ENCODE results near the gene PANX3.

Gene PANX3

DNA sequence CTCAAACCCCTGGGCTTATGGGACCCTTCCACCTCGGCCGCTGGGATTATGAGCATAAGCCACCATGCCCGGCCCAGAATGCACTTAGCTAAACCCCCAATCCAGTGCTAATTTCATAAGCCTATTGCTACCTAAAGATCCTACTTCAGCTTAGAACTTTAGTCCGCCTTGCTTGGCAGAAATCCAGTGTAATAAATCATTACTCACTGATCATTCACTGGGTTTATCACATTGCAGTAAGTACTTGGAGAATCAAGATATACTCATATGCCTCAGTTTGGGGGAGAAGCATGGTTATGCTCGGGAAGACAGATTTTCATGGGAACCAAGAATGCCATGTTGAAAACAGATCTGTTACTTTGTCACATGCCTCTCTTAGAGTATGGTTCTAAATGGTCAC, 7.6 kb downstream of the PANX3 start:
- DNase-seq = no peak

GRCh38 chr11:124622531-124623451, 11.6 kb downstream of the PANX3 start, which contains the start of gene TBRG1:
TSS of gene TBRG1 (plus strand) at chr11:124622864. CDS start at chr11:124623084, 220 bp downstream.
- peak; percentile 83 for DNase-seq

DNA sequence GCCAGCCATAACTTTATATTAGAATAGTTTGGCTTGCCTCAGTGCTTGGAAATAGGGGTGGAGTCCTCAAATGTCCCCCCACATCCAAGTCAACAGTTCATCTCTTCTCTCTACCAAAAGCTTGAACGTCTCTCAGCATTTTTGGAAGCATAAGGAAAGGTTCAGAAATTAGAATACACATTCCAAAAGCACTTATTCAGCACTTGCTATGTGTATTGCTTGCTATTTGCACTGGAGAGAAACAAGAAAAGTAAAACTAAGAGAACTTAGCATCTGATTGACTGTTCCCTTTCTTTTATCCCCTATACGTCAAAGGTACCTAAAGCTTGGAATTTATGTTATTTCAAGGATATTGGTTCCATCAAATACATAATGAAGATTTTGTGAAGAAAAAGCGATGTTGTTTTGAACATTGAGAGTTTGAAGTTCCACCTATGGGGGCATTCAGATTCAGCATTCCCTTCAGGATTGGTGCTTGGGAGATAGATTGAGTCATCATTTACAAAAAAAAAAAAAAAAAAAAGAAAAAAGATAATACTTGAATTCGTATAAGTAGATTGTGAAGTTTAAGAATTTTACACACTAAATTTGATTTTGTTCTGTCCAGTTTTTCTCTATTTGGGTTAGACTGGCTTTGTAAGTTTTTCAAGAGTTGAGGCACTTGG, 12.8 kb downstream of the PANX3 start:
- DNase-seq = no peak

- no peak for DNase-seq
These were observed 14.4 kb downstream of the PANX3 start for GRCh38 chr11:124625504-124626168.

GRCh38 chr11:124627546-124627945, 16.3 kb downstream of the PANX3 start:
- DNase-seq = no peak

- DNase-seq = no peak
These were observed 18.7 kb downstream of the PANX3 start for GRCh38 chr11:124629961-124630360.

GRCh38 chr11:124633355-124633754, 22.1 kb downstream of the PANX3 start:
- DNase-seq = no peak

GRCh38 chr11:124635932-124636331, 24.7 kb downstream of the PANX3 start:
- no peak for DNase-seq

DNA sequence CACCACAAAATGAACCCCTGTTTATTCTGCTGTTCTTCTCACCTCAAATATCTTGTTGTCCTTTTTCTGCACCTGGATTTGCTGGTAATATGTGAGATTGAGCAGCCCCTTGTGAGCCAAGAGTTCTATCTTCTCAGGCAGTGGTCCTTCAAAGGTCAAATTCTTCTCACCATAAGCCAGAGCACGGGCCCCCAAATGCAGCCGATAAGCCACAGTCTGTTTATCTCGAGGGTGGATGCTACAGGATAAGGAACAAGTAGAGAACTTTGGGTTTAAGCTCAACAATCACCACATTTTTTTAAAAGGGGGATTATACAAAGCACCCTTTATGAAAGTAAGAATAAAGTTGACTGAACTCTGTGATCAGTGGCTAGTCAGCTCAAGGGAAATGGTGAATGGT, 27.3 kb downstream of the PANX3 start:
- no peak for DNase-seq

DNA sequence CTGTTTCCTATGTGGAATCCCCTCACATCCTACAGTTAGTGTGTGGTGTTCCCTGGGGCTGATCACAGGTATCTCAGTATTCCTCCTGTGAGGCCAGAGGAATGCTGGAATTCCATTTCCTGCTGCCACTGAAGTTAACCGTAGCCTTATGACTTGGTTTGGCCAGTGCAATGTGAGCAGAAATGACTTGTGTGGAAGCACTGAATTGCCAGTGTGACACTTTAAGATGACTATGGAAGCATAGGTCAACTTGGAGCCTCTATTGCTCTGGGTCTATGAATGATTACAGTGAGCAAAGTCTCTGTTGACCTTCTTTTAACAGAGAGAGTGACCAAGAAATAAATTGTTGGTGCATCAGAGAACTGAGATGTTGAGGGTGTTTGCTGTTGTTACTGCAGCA, 28.0 kb downstream of the PANX3 start:
- DNase-seq = no peak

- DNase-seq = no peak
These were observed 29.4 kb downstream of the PANX3 start for GRCh38 chr11:124640666-124641065.

GRCh38 chr11:124642628-124643027, 31.4 kb downstream of the PANX3 start:
- DNase-seq = no peak

DNA sequence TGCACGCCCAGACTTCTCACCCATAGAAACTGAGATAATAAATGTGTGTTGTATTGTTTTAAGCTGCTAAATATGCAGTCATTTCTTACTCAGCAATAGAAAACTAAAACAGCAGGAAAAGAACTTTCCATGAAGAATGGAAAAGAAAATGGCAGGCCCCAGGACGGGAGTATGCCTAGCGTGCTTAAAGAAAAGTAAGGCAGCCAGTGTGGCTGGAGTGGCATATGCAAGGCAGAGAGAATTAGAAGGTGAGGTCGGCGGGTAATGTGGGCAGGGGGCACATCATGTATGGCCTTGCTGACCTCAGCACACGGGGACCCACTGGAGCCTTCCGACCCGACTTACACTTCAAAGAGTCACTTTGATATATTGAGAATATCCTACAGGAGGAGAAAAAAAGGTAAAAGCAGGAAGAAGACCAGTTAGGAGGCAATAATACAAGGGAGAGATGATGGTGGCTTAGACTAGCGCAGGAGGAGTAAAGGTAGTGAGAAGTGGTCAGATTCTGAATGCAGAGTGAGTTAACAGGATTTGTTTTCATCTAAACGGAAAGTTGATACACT, 31.9 kb downstream of the PANX3 start:
- no peak for DNase-seq

DNA sequence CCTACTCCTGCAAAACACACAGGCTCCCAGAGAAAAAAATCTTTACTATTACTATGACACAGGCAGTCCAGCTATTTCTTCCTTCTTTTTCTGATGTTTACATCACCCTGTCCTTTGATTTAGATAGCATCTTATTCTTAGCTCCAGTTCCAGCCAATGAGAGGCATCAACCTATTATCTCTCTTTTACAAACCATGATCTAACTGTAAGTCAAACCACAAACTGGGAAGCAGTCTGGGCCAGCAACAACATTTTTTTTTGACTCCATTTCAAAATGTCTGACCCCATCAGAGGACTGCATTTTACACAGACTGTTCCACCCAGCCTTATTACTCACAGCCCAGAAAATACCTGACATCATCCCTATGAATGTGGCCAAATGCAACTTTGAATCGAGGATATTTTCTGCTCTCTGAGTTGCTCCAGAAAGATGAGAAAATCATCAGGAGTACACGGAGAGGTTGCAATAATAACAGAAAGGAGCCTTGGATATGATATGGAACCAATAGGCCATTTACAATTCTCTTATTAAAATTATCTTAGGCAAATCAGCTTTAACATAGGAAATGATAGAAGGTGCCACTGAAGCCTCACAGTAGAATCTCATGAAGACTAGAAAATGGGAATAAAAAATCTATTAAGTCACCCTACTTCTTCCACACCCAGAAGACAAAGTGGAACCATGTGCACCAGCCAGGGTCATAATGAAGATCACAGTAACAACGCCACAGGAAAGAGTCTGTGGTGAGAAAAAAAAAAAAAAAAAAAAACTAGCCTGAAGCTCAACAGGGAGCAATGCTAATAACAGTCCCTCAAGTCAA, 32.6 kb downstream of the PANX3 start:
- DNase-seq = no peak

DNA sequence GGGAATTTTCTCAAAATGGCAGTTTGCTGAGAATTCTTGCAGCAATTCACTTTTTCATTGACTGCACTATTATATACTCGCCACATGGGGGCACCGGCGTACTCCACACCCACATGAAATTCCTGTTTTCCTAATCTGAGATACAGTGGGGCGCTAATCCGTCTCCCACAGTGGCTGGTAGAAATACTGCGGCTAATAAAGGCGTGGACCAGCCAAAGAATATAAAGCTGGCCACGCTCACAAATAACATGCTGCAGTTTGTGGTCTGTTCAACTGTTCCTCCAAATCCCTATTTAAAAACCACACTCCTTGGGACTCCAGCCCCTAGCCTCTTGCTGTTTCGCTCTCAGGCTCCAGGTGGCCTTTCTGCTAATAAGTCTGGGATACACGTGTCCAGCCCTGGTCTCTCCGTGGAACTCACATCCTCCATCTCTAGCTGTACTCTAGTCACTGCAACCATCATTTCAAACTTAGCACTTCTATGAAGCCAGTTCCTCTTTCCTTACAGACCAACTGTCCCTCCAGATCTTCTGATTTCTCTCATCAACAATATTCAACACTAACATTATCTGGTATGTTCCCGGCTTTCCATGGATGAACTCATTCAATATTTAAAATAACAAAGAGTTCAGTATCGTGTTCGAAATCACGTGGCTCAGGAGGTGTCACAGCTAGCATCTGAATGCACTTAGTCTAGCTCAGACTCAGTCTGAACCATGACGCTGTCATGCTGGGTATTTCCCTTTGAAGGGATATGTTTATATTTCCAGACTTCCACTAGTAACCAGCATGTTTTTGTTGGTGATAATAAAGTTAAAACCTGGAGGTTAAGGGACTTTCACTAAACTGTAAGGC, 33.4 kb downstream of the PANX3 start:
- no peak for DNase-seq

DNA sequence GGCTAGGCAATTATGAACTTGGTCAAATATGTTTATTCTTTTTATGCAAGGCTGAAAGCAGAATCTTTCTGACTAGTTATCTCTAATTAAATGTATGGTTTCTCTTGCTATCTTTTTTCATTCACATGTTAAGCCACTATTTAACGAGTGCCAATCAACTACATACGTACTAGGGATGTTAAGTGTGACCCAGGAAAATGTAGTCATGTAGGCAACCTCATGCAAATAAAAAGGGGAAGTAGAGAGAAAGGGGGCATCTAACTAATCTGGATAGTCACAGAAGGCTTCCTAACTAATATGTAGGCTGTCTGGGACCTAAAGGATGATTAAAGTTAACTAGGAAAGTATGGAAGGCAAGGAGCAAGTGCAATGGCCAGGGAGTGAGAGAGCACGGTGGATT, 34.9 kb downstream of the PANX3 start:
- DNase-seq = no peak

DNA sequence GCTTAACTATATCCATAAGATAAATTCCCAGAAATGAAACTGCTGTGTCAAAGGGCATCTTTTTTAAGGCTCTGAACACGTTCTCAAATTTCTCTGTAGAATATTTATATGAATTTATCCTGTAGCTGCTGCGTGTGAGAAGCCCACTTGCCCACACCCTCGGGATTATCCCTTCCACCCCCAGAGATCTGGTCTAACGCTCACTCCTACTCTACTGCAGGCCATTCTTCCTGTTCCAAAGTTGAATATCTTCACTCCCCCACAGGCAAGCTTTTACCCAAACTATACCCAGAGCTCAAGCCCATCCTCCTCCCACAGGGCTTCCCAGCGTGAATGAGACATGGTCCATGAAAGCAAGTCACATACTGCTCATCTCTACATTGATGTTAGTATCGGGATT, 37.4 kb downstream of the PANX3 start:
- no peak for DNase-seq

DNA sequence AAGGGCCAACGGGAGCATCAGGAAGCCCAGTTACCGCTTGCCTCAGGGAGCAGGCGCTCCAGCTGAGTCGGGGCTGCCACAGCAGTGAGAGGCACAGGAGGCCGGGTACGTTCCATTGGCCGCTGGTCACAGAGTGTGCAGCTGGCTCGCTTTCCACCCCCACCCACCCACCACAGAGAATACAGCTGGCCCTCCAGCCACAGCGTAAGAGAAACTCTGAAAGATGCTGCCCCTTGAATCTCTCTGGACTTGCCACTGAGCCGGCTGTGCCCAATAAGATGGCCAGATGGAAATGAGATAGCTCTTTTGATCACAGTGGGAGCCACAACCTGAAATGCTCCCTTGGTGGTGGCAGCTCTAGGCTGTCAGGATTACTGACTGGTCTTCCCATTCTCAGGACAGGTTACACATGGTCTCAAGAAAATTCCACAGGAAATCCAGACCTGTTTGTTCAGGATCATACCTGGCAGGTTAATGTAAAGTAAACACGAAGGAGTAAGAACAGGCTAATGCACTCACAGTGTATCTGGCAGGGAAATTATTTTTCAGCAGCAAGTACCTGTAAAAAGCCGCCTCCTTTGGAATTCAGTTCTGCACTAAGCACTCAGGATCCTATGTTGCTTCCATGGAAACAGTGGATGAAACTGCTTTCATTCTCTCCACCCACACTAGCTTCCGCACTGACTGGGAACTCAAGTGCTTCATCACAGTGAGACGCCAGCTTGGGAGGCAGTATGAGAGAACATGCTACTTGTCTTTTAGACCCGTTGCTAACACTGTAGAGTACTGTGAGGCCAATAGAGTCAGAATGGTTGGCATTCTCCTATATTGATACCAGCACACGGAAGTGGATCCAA, 45.8 kb downstream of the PANX3 start:
- no peak for DNase-seq

- no peak for DNase-seq
These were observed 46.7 kb downstream of the PANX3 start for GRCh38 chr11:124657904-124658303.

- no peak for DNase-seq
These were observed 47.3 kb downstream of the PANX3 start for GRCh38 chr11:124658501-124658900.
